ENCODE results near the gene CDS2.
"Not testable (repeated sequence)": the region's sequence is repeated elsewhere in the genome, so short reads cannot be mapped to it uniquely, and the experiment has no call there.

The CDS2 gene

GRCh38 chr20:5095931-5096330 lies 30.9 kb upstream of the CDS2 start:
- no peak for TF ChIP-seq MYC (IDR thresholded peaks at IDR 0.05; ENCODE audit: low read depth, low read length)
- no peak for TF ChIP-seq POLR2A (IDR thresholded peaks at IDR 0.05; ENCODE audit: extremely low read depth, insufficient read length)
- no peak for TF ChIP-seq CTCF (IDR thresholded peaks at IDR 0.05; ENCODE audit: low read depth, low read length)
- TF ChIP-seq MAX (IDR thresholded peaks at IDR 0.05; ENCODE audit: low read depth, low read length), result no peak
- DNase-seq (ENCODE audit: low read depth), result no peak

GRCh38 chr20:5096463-5096862 lies 30.3 kb upstream of the CDS2 start:
- DNase-seq (ENCODE audit: low read depth), result no peak
- H3K4me3 ChIP-seq (ENCODE audit: low read depth, low read length), result no peak overlapping the region
- no peak for TF ChIP-seq POLR2A (IDR thresholded peaks at IDR 0.05; ENCODE audit: extremely low read depth, insufficient read length)
- TF ChIP-seq MYC (IDR thresholded peaks at IDR 0.05; ENCODE audit: low read depth, low read length), result no peak
- no peak for TF ChIP-seq CTCF (IDR thresholded peaks at IDR 0.05; ENCODE audit: low read depth, low read length)
- no peak for TF ChIP-seq MAX (IDR thresholded peaks at IDR 0.05; ENCODE audit: low read depth, low read length)

More at GRCh38 chr20:5095931-5096330, 30.9 kb upstream of the CDS2 start:
- no peak overlapping the region for H3K4me3 ChIP-seq (ENCODE audit: low read depth, low read length)

GRCh38 chr20:5099009-5099408 lies 27.8 kb upstream of the CDS2 start:
- H3K4me3 ChIP-seq (ENCODE audit: low read depth, low read length); DNase-seq (ENCODE audit: low read depth): not testable (repeated sequence)

- not testable (repeated sequence) for DNase-seq (ENCODE audit: low read depth); H3K4me3 ChIP-seq (ENCODE audit: low read depth, low read length)
Measured at GRCh38 chr20:5099909-5100308, 26.9 kb upstream of the CDS2 start.

GRCh38 chr20:5100684-5101347 lies 26.0 kb upstream of the CDS2 start:
- H3K4me3 ChIP-seq (ENCODE audit: low read depth, low read length), result no peak overlapping the region
- no peak for TF ChIP-seq MAX (IDR thresholded peaks at IDR 0.05; ENCODE audit: low read depth, low read length)
- TF ChIP-seq POLR2A (IDR thresholded peaks at IDR 0.05; ENCODE audit: extremely low read depth, insufficient read length), result no peak
- peak; percentile 70 for TF ChIP-seq CTCF (IDR thresholded peaks at IDR 0.05; ENCODE audit: low read depth, low read length)
- peak; percentile 73 for DNase-seq (ENCODE audit: low read depth)

GRCh38 chr20:5104479-5104878 lies 22.3 kb upstream of the CDS2 start:
- no peak for DNase-seq (ENCODE audit: low read depth)
- TF ChIP-seq MAX (IDR thresholded peaks at IDR 0.05; ENCODE audit: low read depth, low read length) (no peak), CTCF (IDR thresholded peaks at IDR 0.05; ENCODE audit: low read depth, low read length) (no peak), MYC (IDR thresholded peaks at IDR 0.05; ENCODE audit: low read depth, low read length) (no peak), POLR2A (IDR thresholded peaks at IDR 0.05; ENCODE audit: extremely low read depth, insufficient read length) (no peak)
- no peak overlapping the region for H3K4me3 ChIP-seq (ENCODE audit: low read depth, low read length)

GRCh38 chr20:5109276-5109675 lies 17.5 kb upstream of the CDS2 start:
- no peak overlapping the region for H3K4me3 ChIP-seq (ENCODE audit: low read depth, low read length)
- TF ChIP-seq MYC (IDR thresholded peaks at IDR 0.05; ENCODE audit: low read depth, low read length) (no peak), MAX (IDR thresholded peaks at IDR 0.05; ENCODE audit: low read depth, low read length) (no peak), CTCF (IDR thresholded peaks at IDR 0.05; ENCODE audit: low read depth, low read length) (no peak), POLR2A (IDR thresholded peaks at IDR 0.05; ENCODE audit: extremely low read depth, insufficient read length) (no peak)
- no peak for DNase-seq (ENCODE audit: low read depth)

Data from NB4 (cell line).